ENCODE results near the gene PPM1E. TPM values are rescaled to one million over a fixed set of nuclear protein-coding genes. Genes with fewer than 3 reads are reported as not detected.

PPM1E gene
- total and polyA plus RNA-seq, 2 of the 4 experiments (the other 2 are of a cell fraction): under 0.01 to 0.05 TPM

GRCh38 chr17:59026176-59026939, 270.7 kb downstream of the PPM1E start:
- no peak overlapping the region for H3K56ac ChIP-seq (ENCODE audit: extremely low read depth, insufficient read depth, low read length)
- no peak overlapping the region for H2AK5ac ChIP-seq (ENCODE audit: low read depth, low read length)
- peaks cover 2% of the 10 kb centered on the region; the same call in 1 of the 2 replicates for H3K4me1 ChIP-seq (ENCODE audit: control insufficient read depth, insufficient read depth, low read length)
- H3K27me3 ChIP-seq (ENCODE audit: control insufficient read depth, insufficient read depth, low read length): no peaks in the 10 kb centered on the region
- in situ Hi-C loops (cut with MboI; ENCODE audit: low sequenced_read_pairs): no loop called here
- H3K4me3 ChIP-seq (ENCODE audit: insufficient read depth, low read depth, low read length): no peak overlapping the region
- ATAC-seq (ENCODE audit: low read depth): no peak
- no peak overlapping the region for H2AK9ac ChIP-seq (replicated peaks; ENCODE audit: low read depth, low read length, poor library complexity)
- no peaks in the 10 kb centered on the region for H4K20me1 ChIP-seq (ENCODE audit: insufficient read depth, low read length)
- no peak overlapping the region for H2BK5ac ChIP-seq (ENCODE audit: low read depth, low read length, poor library complexity, severe bottlenecking)
- H4K5ac ChIP-seq (ENCODE audit: low read depth, low read length): no peak overlapping the region
- H3K14ac ChIP-seq (replicated peaks; ENCODE audit: low read depth, low read length): no peak overlapping the region
- no CpG with 5 or more reads among the region's 1 CpG for WGBS, 2 experiments (ENCODE audit: extremely low coverage in 2 of 2, insufficient read length in 1 of 2)
- H3K27ac ChIP-seq (ENCODE audit: insufficient read depth, low read length): no peak overlapping the region
- no peak overlapping the region for H2BK120ac ChIP-seq (ENCODE audit: low read depth, low read length)
- no peak overlapping the region for H3K4ac ChIP-seq (ENCODE audit: low read depth, low read length)
- H3K9me1 ChIP-seq (ENCODE audit: insufficient read depth, low read length): no peaks in the 10 kb centered on the region
- BruUV-seq (replicated peaks): no TSS peak
- H2BK20ac ChIP-seq (ENCODE audit: low read depth, low read length): no peak overlapping the region
- no peak overlapping the region for H3K9ac ChIP-seq (ENCODE audit: low read depth, low read length)
- TF ChIP-seq BHLHE40 (IDR thresholded peaks at IDR 0.05; ENCODE audit: low read depth, low read length) (no peak), MAZ (IDR thresholded peaks at IDR 0.05; ENCODE audit: borderline replicate concordance, low read depth, low read length) (no peak), MAFK (IDR thresholded peaks at IDR 0.05; ENCODE audit: low read depth, low read length) (no peak), SMC3 (IDR thresholded peaks at IDR 0.05; ENCODE audit: low read depth, low read length) (no peak), NFE2L2 (IDR thresholded peaks at IDR 0.05; ENCODE audit: low read depth, low read length) (no peak), POLR2A (IDR thresholded peaks at IDR 0.05; ENCODE audit: low read depth, low read length) (no peak), CHD1 (IDR thresholded peaks at IDR 0.05; ENCODE audit: low read depth, low read length) (no peak), FOS (IDR thresholded peaks at IDR 0.05; ENCODE audit: low read depth, low read length) (no peak), RCOR1 (IDR thresholded peaks at IDR 0.05; ENCODE audit: insufficient replicate concordance, low read length) (no peak)
- TF ChIP-seq, protein P1, sequence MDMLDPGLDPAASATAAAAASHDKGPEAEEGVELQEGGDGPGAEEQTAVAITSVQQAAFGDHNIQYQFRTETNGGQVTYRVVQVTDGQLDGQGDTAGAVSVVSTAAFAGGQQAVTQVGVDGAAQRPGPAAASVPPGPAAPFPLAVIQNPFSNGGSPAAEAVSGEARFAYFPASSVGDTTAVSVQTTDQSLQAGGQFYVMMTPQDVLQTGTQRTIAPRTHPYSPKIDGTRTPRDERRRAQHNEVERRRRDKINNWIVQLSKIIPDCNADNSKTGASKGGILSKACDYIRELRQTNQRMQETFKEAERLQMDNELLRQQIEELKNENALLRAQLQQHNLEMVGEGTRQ (IDR thresholded peaks at IDR 0.05; ENCODE audit: low read depth, low read length): no peak
- peaks cover 4% of the 10 kb centered on the region for H3K36me3 ChIP-seq (ENCODE audit: control insufficient read depth, insufficient read depth, low read length)
- no peak overlapping the region for H3K23ac ChIP-seq (ENCODE audit: low read depth, low read length)
- H3K18ac ChIP-seq (ENCODE audit: low read depth, low read length): no peak overlapping the region
- H2BK15ac ChIP-seq (ENCODE audit: low read depth, low read length): no peak overlapping the region
- H2AFZ ChIP-seq (replicated peaks; ENCODE audit: low read length, poor library complexity): no peak overlapping the region
- dilution Hi-C loops (cut with HindIII; ENCODE audit: low sequenced_read_pairs, unreplicated experiment): no loop called here
- no peak overlapping the region for H3K4me2 ChIP-seq (ENCODE audit: low read depth, low read length)
- intact Hi-C loops (cut with micrococcal nuclease): no loop called here
- H3K9me3 ChIP-seq (ENCODE audit: control insufficient read depth, insufficient read depth, low read length): no peaks in the 10 kb centered on the region
- CTCF ChIA-PET: no interaction called here
- no peak overlapping the region for H4K91ac ChIP-seq (ENCODE audit: insufficient read depth, low read depth, low read length)
- no peak overlapping the region for H4K8ac ChIP-seq (ENCODE audit: low read depth in 2 of 2, low read length in 2 of 2)
- peaks cover 0 to 5% of the 10 kb centered on the region in 2 experiments; a peak in 2 of 4 replicates for H3K79me1 ChIP-seq (ENCODE audit: low read depth in 1 of 2, low read length in 2 of 2)
- no peak for DNase-seq
- POLR2A ChIA-PET (ENCODE audit: unreplicated experiment): no interaction called here

All from IMR-90 (cell line).